ENCODE measurements around the gene NLGN4X.
"Not testable (repeated sequence)": the region's sequence is repeated elsewhere in the genome, so short reads cannot be mapped to it uniquely, and the experiment has no call there.

Gene NLGN4X

GRCh38 chrX:6005856-6006255, 222.8 kb downstream of the NLGN4X start:
- no peak for DNase-seq (ENCODE audit: low read depth)

- DNase-seq (ENCODE audit: low read depth): no peak
These were observed 224.1 kb downstream of the NLGN4X start for GRCh38 chrX:6004529-6004928.

DNA sequence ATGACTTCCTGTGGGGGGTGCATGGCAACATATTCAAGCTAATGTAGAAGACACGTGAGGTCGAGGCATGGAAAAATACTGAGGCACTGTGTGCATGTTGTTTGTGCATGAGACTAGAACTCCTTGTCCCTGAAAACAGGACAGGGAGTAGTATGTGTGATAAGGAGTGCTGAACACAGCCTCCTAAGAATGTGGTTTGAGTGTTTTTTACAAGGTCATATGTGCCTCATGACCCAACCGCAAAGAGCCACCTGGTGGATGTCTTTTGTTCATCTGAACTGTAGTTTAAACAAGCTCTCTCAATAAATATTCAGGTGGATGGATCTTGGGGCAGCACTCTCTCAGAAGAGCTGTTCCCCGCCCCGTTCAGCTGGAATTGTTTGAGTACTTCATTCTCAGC, 226.6 kb downstream of the NLGN4X start:
- DNase-seq (ENCODE audit: low read depth): no peak

DNA sequence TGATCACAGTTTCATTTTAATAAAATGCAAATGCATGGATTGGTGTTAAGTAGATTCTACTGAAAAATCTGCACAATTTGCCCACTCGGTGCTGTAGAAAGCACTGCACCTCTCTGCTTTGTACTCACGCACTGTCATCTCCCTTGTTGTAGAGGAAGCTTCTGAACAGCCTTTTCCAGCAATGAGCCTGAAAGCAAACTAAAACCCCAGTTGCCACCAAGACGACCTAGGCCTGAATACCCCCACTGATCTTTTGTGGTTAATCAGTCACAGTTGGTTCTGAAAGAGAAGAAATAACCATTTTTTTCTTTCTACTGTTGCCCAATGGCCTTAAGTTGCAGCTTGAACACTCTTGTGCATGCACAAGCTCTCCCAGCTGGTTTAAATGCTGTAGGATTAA, 229.8 kb downstream of the NLGN4X start:
- no peak for DNase-seq (ENCODE audit: low read depth)

GRCh38 chrX:5998456-5998855, 230.2 kb downstream of the NLGN4X start:
- no peak for DNase-seq (ENCODE audit: low read depth)

DNA sequence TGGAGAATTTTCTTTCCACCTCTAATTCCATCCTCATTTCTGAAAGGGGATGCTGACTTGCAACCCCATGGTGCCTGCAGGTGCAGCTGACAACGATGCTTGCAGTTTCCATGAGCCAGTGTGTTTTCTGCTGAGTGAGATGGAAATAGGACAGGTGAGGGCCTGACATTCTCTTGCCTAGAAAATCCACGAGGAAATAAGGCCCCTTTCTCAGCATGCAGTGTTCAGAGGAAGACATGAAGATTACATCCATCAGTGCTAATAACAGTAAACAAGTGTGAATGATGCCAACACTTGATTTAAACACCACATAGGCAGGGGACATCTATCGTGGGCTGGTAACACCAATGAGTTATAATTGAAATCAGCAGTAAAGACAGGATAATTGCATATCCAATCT, 237.3 kb downstream of the NLGN4X start:
- DNase-seq (ENCODE audit: low read depth): no peak

- DNase-seq (ENCODE audit: low read depth): no peak
These were observed 249.3 kb downstream of the NLGN4X start for GRCh38 chrX:5979338-5979737.

- no peak for DNase-seq (ENCODE audit: low read depth)
These were observed 252.3 kb downstream of the NLGN4X start for GRCh38 chrX:5976332-5976731.

- no peak for DNase-seq (ENCODE audit: low read depth)
These were observed 257.4 kb downstream of the NLGN4X start for GRCh38 chrX:5971300-5971699.

DNA sequence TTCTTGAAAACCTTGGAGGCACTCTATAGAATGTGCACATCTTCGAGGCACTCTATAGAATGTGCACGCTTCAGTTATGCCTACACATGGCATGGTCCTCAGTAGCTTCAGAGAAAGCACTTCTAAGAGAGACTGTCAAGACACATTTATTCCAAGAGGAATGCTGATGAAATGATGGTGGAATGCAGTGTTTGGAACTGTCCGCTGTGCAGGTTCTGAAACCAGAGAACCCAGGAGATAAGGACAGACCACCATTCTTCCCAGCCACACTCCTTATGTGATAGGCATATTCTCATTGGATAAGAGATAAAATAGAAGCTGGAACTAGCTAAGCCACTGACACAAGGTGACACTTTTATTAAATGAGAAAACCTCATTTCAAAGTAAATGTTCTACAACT, 263.3 kb downstream of the NLGN4X start:
- DNase-seq (ENCODE audit: low read depth): no peak

- DNase-seq (ENCODE audit: low read depth): no peak
These were observed 269.4 kb downstream of the NLGN4X start for GRCh38 chrX:5959286-5959685.

DNA sequence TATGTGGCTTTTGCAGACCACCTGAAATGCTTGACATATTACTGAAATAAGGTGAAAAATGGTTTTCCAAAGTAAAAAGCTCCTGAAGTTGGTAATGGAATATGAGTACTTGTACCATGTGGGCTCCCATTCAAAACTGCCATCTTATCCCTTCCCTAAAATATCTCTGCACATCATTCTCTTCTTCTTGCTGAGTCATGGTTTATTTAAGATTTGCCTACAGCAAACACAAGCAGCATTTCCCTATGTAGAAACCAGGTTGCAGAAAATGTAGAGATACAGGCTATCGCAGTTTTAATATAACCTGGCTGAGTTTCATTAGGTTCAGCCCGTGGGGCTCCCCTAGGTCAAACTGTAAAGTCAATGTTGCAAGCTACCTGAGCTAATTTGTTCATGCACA, 270.1 kb downstream of the NLGN4X start:
- DNase-seq (ENCODE audit: low read depth): no peak

DNA sequence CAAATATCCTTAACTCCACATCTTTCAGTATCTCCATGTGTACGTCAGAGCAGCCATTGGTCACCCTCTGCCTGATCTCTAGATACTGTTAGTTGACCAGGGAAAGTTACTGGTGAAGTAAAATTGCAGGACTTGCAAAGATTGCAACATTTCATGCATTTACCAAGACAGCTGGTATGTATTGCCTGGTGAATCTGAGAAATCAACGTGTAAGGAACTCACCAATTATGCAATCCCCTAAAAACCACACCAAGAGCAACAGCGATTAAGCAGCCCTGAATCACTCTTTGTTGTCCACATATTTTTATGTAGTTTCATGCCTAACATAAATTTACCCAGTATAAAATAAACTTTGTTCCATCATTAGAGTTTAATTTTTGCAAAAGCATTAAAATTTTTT, 271.2 kb downstream of the NLGN4X start:
- DNase-seq (ENCODE audit: low read depth): no peak

DNA sequence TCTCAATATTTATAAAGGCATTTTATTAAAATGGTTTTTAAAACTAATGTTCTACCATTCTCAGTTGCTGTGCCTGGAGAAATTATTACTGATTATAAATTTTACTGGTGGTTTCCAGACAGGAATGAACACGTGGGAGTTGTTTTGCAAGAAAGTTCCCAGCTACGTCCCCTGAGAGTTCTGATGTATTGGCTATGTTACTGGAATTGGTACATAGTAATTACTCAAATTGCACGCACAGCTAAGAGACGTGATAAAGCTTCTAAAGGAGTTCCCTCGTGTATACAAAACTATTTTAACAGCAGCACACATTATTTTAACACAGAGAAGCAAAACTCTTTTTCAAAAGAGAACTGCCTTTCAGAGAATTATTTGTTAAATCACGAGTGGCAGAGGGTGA, 292.2 kb downstream of the NLGN4X start:
- DNase-seq (ENCODE audit: low read depth): no peak

- DNase-seq (ENCODE audit: low read depth): no peak
These were observed 300.4 kb downstream of the NLGN4X start for GRCh38 chrX:5928224-5928623.

DNA sequence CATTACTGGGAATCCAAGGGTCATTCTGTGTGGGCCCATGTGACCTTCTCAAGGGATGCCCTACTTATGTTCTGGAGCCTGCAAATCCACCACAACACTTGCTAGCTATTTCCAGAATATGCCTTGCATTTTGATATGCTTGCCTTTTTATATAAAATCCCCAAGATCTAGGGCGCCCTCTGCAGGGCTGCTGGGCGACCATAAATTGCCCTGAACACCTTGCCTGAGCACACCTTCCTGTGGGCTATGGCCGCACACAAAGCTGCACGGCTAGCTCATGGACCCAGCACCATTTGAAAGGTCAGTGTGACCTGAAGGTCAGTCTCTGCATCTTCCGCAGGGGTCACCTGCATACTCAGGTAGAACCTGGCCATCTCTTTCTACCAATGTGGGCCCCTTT, 311.7 kb downstream of the NLGN4X start:
- DNase-seq (ENCODE audit: low read depth): no peak

DNA sequence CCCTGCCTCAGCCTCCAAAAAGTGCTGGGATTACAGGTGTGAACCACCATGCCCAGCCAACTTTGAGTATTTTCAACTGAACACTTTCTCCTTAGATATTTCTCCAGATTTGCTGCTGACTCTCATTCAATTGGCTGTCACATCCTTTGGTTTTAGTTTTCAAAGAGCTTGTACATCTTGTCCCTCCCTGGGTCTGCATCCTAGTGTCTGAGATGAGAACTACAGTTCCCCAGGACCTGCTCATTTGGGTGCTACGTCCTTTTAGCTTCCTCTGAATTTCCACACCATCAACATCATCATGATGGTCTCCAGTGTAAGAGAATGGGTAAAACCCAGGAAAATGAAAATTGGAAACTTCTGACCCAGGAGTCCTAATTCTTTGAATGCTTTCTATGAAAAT, 312.9 kb downstream of the NLGN4X start:
- no peak for DNase-seq (ENCODE audit: low read depth)

DNA sequence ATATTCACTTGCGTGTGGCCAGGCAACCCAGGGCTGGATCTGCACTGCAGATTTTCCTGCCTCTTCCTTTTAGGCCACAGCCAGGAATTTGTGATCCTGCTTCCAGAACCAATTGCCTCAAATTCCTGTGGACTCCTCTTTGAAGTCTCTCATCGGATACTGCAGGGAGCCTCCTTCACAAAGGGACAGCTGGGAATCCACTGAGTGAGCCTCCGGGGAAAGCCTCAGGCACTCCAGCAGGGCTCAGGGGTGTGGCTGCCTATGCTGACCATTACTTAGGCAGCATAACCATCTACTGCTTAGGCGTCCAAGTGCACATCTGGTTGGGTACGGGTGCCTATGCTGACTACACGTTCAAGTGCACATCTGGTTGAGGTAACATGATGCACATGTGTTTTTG, 321.5 kb downstream of the NLGN4X start:
- no peak for DNase-seq (ENCODE audit: low read depth)

GRCh38 chrX:5903586-5904190, 325.0 kb downstream of the NLGN4X start:
- DNase-seq (ENCODE audit: low read depth): not testable (repeated sequence)

DNA sequence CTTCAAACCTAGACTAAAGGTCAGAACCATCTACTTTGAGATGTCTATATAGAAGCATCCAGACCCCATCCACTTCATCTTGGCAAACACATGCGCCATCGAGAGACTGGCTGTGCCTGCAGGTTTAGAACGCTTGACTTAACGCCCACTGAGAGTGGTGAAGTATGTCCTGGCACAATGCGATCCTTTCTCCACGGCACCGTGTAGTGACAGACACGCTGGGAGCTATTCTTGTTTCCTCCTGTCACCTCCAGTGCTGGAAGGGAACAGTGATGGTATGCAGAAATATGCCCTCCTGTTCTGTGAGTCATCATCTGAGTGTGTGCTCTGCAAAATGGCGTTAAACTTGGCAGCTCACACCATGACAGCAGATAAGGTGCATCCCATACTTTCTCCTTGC, 330.2 kb downstream of the NLGN4X start:
- no peak for DNase-seq (ENCODE audit: low read depth)

DNA sequence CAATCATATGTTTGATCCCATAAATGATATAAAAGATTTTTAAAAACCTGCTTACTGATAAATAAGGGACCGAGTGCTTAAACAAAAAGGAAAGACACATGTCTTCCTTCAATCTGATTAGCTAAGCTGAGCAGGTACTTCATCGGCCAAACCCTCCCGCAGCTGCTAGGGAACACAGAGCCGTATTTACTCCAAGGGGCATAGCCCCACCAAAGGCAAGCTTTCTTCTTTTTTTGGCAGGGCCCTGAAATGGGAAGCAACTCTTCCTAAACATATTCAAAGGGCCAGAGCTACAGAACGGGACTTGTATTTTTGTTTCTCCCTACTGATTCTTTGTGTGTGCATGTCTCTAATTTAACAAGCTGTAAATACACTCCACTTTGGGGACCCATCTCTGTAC, 337.3 kb downstream of the NLGN4X start:
- DNase-seq (ENCODE audit: low read depth): no peak

GRCh38 chrX:5876984-5877596, 351.6 kb downstream of the NLGN4X start:
- DNase-seq (ENCODE audit: low read depth): no peak

DNA sequence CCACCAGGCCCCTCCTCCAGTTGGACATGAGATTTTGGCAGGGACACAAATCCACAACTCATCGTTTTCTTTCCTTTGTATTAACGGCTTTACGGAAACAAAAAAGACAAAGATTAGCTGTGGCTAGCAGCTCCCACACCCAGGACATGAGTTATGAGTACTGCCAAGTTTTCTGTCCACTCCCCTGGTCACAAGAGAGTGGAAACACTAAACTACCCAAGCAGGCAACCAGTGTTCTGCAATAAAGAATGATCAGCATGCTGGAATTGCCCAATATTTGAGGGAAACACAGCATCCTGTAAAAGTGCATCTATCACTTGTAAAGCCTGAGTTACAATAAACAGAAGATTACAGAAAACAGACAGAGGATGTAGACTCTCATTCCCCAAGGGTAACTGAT, 358.4 kb downstream of the NLGN4X start:
- DNase-seq (ENCODE audit: low read depth): no peak

GRCh38 chrX:5869786-5870185, 358.9 kb downstream of the NLGN4X start:
- DNase-seq (ENCODE audit: low read depth): no peak

All from stimulated activated CD8-positive, alpha-beta memory T cell treated with anti-CD3 and anti-CD28 coated beads, Interleukin-15, amount 100 ng/mL, for 1 hour (primary cell).